ENCODE results near the gene XPNPEP3.

Gene XPNPEP3

DNA sequence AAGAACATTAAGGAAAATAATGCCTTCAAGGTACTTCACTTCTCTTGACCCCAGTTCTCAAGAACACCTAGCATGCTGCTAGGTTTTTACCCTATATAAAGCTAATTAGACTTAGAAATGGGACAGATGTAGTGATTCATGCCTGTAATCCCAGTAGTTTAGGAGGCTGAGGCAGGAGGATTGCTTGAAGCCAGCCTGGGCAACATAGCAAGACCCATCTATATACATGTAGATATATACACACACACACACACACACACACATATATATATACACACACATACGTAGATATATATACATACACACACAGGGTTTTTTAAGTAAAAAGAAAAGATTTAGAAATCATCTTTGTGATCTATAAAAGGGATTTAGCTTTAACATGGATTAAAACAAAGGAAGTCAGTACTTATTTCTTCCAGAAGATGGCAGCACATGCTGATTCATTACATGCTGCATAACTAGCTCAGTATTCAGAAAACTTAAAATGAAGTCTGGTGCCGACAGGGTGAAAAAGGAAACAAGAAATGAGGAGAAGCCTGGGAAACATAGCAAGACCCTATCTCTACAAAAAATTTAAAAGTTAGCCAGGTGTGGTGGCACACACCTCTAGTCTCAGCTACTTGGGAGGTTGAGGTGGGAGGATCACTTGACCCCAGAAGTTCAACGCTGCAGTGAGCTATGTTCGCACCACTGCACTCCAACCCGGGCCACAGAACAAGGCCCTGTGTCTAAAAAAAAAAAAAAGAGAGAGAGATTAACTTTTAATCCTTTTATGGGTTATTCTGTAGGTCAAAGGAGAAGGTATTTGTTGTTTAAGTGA, 65.7 kb downstream of the XPNPEP3 start:
- in situ Hi-C loops (cut with MboI; ENCODE audit: low sequenced_read_pairs) = loop anchor here (10.0 kb wide), 1 partner anchor 332 kb away; no protein-coding TSS in a partner anchor

DNA sequence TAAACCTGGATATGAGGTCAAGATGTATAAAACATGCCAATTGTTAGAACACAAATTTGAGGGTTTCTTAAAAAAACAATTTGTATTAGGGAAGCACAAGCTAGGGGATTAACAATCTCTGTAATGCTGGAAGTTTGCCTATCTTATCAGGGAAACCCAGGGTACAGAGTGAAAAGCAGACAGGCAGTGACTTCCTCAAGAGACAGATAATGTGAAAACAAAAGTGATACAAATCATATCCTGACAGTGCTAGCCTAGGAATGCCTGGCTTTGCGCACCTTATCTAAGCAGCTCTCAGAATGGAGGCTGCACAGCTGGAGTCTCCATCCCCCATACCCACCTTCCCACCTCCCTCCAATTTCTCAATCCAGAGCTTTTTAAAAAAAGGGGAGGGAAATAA, 71.7 kb downstream of the XPNPEP3 start:
- in situ Hi-C loops (cut with MboI; ENCODE audit: low sequenced_read_pairs) = loop anchor here (10.0 kb wide), 1 partner anchor 326 kb away; no protein-coding TSS in a partner anchor

DNA sequence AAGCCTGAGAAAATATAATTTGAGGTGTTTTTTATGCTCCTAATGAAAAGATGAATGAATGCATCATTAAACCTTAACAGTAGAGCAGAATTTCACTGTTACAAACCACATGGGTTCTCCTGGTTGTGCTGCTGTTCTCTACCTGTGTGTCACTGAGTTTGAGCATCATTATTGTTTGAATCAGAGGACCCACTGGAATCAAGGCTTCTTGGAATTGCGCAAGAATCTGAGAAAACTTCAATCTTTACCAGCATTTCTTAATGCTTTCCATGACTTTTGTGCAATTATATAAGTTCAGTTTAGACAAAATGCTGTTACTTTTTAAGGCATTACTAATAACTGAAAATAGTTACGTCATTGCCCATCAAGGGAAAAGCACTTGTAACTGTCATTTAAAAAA, 75.4 kb downstream of the XPNPEP3 start:
- in situ Hi-C loops (cut with MboI; ENCODE audit: low sequenced_read_pairs) = no loop called here

DNA sequence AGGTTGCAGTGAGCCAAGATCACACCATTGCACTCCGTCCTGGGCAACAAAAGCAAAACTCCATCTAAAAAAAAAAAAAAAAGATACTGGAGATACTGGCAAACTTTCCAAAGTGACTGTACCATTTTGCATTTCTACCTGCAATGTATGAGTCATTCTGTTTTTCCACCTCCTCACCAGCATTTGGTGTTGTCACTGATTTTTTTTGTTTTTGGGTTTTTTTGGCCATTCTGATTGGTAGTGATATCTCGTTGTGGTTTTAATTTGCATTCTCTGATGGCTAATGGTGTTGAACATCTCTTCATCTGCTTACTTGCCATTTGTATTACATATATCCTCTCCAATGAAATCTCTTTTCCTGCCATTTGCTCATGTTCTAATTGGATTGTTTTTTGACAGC, 82.3 kb downstream of the XPNPEP3 start:
- in situ Hi-C loops (cut with MboI; ENCODE audit: low sequenced_read_pairs) = no loop called here

DNA sequence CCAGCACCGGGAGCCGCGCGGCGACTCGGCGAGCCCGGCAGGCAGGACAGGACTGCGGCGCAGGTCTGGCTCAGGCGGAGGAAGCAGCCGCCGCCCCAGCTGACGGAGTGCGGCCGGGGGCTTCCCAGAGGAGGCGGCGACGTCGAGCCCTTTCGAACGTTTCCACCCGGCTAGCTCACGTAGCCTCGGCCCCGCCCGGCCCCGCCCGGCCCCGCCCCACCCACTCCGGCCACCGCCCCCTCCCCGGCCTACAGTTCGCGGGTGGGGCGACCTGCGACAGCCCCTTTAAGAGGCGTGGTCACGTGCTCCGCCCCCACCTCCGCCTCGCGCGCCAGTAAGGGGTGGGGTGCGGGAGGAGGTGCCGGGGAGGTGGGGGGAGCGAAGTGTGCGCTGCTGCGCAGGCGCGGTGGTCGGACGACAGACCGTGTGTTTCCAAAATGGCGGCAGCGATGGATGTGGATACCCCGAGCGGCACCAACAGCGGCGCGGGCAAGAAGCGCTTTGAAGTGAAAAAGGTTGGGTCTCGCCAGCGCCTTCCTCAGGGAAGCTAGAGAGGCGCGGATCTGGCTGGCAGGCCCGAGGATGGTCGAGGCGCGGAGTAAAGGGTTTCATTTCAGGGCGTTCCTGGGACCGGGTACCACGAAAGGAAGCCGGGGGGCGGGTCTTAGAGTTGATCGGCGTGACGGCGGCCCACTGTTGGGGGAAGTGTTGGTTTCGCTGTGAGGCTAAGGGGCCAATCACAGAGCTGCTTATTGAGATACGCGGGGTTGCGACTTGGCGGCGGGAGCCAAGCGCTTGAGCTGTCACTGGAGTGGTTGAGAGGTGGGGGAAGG, 94.2 kb downstream of the XPNPEP3 start, which contains the start of gene RBX1:
Gene RBX1 (plus strand): TSS at position 417 of the 833 bp plus-strand sequence. CDS start 21 bp downstream, at position 438.
- in situ Hi-C loops (cut with MboI; ENCODE audit: low sequenced_read_pairs) = loop anchor here (10.0 kb wide), 1 partner anchor 134 kb away; no protein-coding TSS in a partner anchor

DNA sequence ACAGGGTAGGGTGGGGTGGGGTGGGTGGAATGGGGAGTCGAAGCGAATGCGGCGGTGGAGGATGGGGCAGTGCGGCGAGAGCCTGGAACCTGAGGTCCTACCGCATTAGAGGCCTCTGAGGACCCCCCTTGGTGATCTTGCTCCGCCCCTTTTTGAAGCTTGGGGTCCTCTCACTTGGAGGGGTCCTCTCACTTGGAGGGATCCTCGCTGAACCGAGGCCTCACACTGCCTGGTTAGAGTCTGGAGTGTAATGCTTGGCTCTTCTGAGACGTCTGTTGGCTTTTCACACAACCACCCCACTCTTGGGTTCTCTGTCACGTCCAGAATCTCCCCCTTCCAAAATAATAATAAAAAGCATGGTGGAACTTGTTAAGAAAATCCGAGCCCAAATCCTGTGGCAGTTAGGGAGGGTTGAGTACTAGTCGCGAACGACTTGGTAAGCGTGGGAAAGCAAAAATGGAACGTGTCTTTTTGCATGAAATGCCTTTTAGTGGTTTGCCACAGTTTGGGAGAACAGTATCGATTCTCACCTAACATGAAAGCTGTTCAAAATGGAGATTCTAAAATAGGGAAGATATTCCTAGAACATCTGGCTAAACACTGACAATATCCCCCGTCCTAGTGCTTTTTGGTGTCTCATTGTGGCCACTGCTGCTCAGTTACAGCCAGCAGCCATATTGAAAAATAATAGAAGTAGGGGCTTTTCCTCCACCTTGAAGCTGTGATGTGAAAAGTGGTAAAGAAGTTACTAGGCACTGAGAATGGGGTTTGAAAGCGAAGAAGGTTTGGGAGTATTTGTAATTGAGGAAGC, 95.1 kb downstream of the XPNPEP3 start:
- in situ Hi-C loops (cut with MboI; ENCODE audit: low sequenced_read_pairs) = loop anchor here (10.0 kb wide), 1 partner anchor 133 kb away; no protein-coding TSS in a partner anchor

DNA sequence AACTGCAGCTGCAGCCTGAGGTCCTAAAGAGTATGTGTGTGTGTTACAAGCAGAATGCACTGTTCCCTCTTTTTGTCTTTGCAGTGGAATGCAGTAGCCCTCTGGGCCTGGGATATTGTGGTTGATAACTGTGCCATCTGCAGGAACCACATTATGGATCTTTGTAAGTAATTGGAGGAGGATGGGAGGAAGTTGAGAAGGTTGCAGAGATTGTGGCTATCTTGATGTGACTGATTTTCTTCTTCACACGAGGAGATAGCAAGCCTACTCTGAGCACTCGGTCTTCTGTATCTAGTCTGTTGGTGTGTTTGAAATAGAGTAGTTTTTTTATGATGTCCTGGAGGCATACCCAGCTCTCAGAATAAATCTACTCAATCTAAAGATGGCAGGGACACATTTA, 96.5 kb downstream of the XPNPEP3 start:
- in situ Hi-C loops (cut with MboI; ENCODE audit: low sequenced_read_pairs) = loop anchor here (10.0 kb wide), 1 partner anchor 131 kb away; no protein-coding TSS in a partner anchor

DNA sequence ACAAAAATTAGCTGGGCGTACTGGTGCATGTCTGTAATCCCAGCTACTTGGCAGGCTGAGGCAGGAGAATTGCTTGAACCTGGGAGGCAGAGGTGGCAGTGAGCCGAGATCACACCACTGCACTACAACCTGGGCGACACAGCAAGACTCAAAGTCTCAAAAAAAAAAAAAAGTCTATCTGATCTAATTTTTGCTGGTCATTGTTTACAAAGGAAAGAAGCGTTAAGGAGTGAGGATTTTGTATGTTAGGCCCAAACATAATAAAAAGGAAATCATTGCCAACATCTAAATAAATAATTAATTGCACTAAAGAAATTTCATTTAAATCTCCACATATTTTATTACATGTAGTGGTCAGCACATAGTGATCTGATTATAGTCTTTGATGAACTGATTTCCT, 97.2 kb downstream of the XPNPEP3 start:
- in situ Hi-C loops (cut with MboI; ENCODE audit: low sequenced_read_pairs) = loop anchor here (10.0 kb wide), 1 partner anchor 131 kb away; no protein-coding TSS in a partner anchor

DNA sequence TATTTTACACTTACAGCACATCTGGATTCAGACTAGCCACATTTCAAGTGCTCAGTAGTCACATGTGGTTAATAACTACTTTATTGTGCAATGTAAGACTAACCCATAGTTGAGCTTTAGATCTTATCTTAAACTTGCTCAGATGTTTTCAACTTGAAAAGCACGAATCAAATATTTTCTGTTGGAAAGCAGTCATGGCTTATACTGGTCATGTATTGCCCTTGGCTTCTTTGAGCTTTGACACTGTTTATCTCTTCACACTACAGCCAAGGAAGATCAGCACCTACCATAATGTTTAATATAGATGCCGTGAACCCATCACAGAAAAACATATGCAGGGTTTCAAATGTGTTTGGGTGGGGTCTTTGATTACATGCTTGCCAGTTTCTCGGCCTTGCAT, 98.6 kb downstream of the XPNPEP3 start:
- in situ Hi-C loops (cut with MboI; ENCODE audit: low sequenced_read_pairs) = loop anchor here (10.0 kb wide), 1 partner anchor 129 kb away; no protein-coding TSS in a partner anchor

DNA sequence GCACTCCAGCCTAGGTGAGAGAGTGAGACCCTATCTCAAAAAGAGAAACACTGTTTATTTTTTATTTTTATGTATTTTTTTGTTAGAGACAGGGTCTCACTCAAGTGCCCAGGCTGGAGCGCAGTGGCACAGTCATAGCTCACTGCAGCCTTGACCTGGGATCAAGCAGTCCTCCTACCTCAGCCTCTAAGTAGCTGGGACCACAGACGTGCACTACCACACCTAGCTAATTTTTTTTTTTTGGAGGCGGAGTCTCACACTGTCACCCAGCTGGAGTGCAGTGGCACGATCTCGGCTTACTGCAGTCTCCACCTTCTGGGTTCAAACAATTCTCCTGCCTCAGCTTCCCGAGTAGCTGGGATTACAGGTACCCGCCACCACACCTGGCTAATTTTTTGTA, 100.7 kb downstream of the XPNPEP3 start:
- in situ Hi-C loops (cut with MboI; ENCODE audit: low sequenced_read_pairs) = loop anchor here (10.0 kb wide), 1 partner anchor 127 kb away; no protein-coding TSS in a partner anchor

DNA sequence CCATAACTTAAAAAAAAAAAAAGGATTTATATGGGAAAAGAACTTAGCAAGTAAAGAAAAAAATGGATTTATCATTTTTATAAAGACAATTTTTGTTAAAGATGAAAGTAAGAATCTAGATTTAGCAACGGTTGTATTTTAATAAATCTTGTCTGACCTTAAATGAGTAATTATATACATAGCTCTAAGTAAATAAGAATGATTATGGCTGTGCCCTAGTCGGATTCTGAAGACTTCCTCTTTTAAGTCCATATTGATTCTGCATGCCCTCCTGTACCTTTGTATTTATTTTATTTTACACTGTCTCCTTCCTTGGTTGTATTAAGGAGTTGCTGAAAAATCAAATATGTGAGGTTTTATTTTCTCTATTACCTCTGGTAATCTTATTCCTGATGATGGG, 101.4 kb downstream of the XPNPEP3 start:
- in situ Hi-C loops (cut with MboI; ENCODE audit: low sequenced_read_pairs) = loop anchor here (10.0 kb wide), 1 partner anchor 127 kb away; no protein-coding TSS in a partner anchor

DNA sequence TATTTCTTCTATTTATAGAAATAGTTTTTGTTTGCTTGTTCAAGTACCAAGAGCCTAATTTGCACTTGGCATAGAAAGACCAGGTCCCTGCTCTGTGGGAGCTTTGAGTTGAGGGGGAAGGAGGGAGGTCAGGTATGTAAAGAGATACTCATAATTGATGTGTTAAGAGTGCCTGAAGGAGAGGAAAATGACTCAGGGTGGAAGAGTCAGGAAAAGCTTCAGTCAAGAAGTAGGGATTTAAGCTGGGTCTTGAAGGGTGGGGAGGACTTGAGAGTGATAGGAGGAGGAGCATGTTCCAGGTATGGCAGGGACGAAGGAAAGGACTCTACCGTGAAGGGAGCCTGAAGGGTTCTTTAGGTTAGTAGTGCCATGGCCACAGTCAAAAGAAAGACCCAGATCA, 103.2 kb downstream of the XPNPEP3 start:
- in situ Hi-C loops (cut with MboI; ENCODE audit: low sequenced_read_pairs) = no loop called here

DNA sequence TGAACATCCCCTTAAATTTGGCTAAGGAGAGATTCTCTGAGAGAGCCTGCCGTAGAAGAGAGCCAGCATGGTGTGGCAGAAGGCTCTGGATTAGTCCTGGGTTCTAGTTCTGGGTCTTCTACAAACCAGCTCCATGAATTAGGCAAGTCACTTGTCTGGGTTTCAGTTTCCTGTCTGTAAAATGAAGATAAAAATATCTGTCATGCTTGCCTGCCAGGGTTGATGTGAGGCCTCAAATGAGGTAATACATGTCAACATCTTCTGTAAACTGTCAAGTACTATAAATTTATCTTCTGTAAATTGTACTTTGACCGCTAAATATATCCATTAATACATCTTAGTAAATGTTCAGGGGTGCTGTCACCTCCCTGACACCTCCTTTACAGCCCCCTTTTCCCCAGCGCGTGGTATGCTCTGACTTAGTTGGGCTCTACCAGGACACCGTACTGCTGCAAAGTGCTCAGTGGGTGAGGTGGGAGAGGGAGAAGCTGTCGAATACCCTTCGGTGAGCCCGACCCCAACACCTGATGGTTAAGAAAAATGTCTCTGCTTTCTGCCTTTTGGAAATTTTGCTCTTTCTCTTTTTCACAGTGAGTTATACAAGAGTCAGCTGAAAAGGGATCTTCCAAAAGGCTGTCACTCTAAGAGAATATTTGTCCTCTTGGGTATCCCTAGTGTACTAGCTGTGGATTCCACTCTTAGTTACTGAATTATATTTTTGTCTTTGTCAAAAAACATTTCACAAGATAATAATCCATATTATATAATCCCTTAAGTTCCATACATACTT, 109.2 kb downstream of the XPNPEP3 start:
- in situ Hi-C loops (cut with MboI; ENCODE audit: low sequenced_read_pairs) = no loop called here

DNA sequence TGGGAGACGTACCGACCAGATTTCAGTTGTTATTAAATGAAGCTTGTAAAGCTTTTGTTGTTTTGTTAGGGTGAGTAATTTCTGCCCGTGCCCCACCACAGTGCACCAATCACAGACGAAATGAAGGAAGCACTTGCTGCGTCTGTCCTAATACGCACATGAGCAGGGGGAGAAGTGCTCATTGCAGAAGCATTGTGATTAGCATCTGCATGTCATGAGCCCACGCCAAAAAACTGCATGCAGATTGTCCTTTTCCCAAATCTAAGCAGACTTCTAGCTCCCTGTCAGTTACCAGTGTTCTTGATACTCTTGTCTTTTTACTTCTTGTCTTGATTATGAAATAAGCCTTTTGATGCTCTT, 109.8 kb downstream of the XPNPEP3 start:
- in situ Hi-C loops (cut with MboI; ENCODE audit: low sequenced_read_pairs) = no loop called here

DNA sequence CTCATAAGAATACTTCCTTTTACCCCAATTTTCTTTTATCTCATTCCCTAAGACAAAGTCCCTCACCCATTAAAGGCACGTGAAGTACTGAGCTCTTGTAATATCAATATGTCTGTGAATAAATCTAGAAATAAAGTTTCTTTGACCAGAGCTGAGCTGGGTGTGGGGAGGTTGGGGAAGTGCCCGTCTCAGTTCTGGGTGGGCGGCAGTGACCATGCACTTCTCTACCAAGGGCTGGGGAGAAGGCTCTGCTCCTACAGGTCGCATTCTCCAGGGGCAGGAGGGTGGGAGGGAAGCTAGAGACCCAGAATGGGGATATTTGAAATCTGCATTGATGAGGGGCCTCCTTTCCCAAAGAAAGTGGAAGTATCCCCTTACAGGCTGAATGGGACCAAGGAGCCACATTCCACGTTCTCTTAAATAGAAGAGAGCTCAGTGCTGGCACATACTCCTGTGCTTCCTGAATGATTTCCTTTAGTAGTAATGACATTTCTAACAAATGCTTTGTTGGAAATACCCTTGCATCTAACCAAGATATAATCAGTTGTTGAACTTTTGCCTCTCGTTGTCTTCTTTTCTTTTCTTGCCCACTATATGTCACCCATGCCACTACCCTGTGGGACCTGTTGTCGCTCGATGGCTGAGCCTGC, 110.3 kb downstream of the XPNPEP3 start:
- in situ Hi-C loops (cut with MboI; ENCODE audit: low sequenced_read_pairs) = no loop called here

DNA sequence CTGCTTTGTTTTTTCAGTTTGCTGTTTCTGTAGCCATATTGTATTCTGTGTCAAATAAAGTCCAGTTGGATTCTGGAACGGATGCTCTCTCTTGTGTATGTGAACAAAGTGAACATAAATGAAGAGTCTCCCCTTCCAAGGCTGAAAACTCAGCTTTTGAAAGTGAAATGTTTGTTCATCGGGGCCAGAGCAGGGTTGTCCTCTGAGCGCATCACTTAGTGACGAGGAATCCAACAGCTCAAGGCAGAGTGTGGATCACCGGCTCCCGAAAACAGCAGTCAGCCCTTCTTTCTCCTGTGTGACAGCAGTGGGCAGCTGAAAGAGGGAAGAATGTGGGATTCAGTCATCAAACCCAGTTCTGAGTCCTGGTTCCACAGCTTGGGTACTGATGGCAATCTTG, 115.6 kb downstream of the XPNPEP3 start:
- in situ Hi-C loops (cut with MboI; ENCODE audit: low sequenced_read_pairs) = no loop called here

DNA sequence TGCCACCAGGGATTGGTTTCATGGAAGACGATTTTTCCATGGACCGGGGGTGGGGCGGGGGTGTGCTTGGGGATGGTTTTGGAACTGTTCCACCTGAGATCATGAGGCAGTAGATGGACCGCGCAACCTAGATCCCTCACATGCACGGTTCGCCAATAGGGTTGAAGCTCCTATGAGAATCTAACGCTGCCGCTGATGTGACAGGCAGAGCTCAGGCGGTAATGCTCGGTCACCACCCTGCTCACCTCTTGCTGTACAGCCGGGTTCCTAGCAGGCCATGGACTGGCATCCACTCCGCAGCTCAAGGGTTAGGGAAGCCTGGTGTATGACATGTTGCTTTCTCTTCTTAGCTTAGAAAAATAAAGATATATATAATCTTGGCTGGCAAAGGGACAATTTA, 116.2 kb downstream of the XPNPEP3 start:
- in situ Hi-C loops (cut with MboI; ENCODE audit: low sequenced_read_pairs) = no loop called here

DNA sequence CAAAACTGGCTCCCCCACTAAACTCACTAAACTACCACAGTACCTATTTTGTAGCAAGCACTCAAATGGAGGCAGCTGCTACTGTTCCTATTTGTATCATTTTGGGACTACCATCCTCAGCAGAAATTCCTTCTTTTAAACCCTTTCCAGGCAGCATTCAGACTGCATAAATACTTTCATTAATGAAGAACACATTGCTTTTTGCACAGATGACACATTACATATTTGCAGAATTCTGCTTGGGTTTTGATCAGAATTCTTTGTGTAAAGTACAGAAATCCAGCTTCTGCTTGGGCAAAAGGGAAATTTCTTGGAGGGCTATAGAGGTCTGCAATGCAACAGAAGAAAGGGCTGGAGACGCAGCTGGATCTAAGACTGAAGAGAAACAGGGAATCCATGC, 118.4 kb downstream of the XPNPEP3 start:
- in situ Hi-C loops (cut with MboI; ENCODE audit: low sequenced_read_pairs) = no loop called here

Data from HL-60/S4 (cell line).